NB4 (cell line): ENCODE results near the gene GSC.

ENCODE experiments used
- CTCF ChIP-seq: IDR thresholded peaks from one replicate; pipeline ENCODE4 v1.5.1; 2012; ENCODE audit warnings: low read depth, low read length
- POLR2A ChIP-seq: IDR thresholded peaks from 2 replicates; pipeline ENCODE4 v1.6.1; 2011; ENCODE audit warnings: mild to moderate bottlenecking; ENCODE audit not compliant: insufficient read length; ENCODE audit errors: extremely low read depth

DNA sequence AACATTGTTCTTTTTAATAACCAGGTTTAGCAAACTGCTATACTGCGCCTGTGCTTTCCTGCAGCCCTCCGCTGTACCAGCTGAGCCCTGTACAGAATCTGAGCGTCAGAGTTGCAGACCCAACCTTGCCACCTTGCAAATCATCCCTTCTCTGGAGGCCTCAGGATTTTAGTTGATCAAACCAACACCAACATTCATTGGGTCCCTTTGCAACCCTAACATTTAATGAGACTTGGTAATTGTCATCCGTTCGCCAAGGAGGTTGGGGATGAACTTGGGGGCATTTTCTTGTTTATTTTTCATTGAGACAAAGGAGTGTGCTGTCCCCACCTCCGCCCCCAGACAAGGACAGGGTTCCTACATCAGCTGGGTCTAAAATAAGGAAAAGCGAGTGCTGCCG is 2.6 kb upstream of the GSC start:
- TF ChIP-seq POLR2A: no peak
- TF ChIP-seq CTCF: no peak
